ENCODE data around the gene ACAD10.

- TF ChIP-seq POLR2A (IDR thresholded peaks at IDR 0.05) (peak; percentile 65 to 82), CTCF (IDR thresholded peaks at IDR 0.05) (peak in 2 of 6 experiments; percentile 11 to 33)
These were observed 80.9 kb downstream of the ACAD10 start, which contains the start of gene ALDH2 for GRCh38 chr12:111766608-111767361.

Data from Peyer's patch (tissue), 4 donors.